Vagina (tissue), 2 donors: ENCODE results near the gene SMG7.

Experiments used
- POLR2A ChIP-seq, 2 donors: fragments of 450-650 bp; IDR thresholded peaks; one replicate each; pipeline ENCODE4 v1.6.1; 2017; ENCODE audit warnings: antibody characterized with exemption in 2 of 2, mild to moderate bottlenecking in 2 of 2, moderate library complexity in 2 of 2
- POLR2AphosphoS5 ChIP-seq, 2 donors: sonication (generic); formaldehyde crosslinking; IDR thresholded peaks; one replicate each; pipeline ENCODE4 v1.9.0; 2017; ENCODE audit warnings: antibody characterized with exemption in 2 of 2, mild to moderate bottlenecking in 2 of 2, low read depth in 1 of 2; ENCODE audit not compliant: insufficient read depth in 1 of 2
- TF ChIP-seq, protein P1 (sequence below), 3 experiments: fragments of 450-650 bp in 2 of 3; fragments of 200-600 bp in 1 of 3; sonication (generic) in 1 of 3; IDR thresholded peaks; one replicate each; pipeline ENCODE4 v1.5.1; 2017 to 2019; ENCODE audit warnings: antibody characterized with exemption in 3 of 3, mild to moderate bottlenecking in 2 of 3, moderate library complexity in 2 of 3

DNA sequence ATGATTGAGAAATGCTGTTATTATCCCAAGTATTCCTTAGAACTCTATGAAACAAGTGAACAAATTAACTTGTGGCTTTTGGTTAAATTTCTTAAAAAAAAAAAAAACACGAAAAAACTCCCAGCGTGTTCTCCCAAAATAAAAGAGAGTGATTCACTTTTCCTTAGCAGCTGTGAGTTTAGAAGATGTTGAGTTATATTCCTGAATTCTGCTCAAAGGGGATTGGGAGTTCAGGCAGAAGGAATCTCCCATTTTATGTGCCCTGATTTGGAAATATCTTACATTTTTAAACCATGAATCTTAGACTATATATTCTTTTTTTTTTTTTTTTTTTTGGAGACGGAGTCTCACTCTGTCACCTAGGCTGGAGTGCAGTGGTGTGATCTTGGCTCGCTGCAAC is 34.3 kb downstream of the SMG7 start:
- TF ChIP-seq POLR2A (IDR thresholded peaks at IDR 0.05) (no peak), POLR2AphosphoS5 (IDR thresholded peaks at IDR 0.05; ENCODE audit: insufficient read depth in 1 of 2, low read depth in 1 of 2) (no peak)
- TF ChIP-seq, protein P1, sequence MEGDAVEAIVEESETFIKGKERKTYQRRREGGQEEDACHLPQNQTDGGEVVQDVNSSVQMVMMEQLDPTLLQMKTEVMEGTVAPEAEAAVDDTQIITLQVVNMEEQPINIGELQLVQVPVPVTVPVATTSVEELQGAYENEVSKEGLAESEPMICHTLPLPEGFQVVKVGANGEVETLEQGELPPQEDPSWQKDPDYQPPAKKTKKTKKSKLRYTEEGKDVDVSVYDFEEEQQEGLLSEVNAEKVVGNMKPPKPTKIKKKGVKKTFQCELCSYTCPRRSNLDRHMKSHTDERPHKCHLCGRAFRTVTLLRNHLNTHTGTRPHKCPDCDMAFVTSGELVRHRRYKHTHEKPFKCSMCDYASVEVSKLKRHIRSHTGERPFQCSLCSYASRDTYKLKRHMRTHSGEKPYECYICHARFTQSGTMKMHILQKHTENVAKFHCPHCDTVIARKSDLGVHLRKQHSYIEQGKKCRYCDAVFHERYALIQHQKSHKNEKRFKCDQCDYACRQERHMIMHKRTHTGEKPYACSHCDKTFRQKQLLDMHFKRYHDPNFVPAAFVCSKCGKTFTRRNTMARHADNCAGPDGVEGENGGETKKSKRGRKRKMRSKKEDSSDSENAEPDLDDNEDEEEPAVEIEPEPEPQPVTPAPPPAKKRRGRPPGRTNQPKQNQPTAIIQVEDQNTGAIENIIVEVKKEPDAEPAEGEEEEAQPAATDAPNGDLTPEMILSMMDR (IDR thresholded peaks at IDR 0.05): no peak
